HCT116 (cell line): ENCODE results near the gene MYO1E. TPM values are rescaled to one million over a fixed set of nuclear protein-coding genes. Genes with fewer than 3 reads are reported as not detected.

Experiments
- ATAC-seq: fragments of 200-7000 bp; cut with Tn5 transposase; 2 replicates; pipeline ENCODE4 v1.9.1; 2020; ENCODE audit warnings: mild to moderate bottlenecking, moderate library complexity
- BruUV-seq: library from RNA; stranded (reverse); fragments of 400-500 nt; replicated peaks from 2 replicates; lab custom pipeline; 2021; lab: Mats Ljungman, UMichigan
- CTCF ChIA-PET: fragments of 300-600 bp; sonication (Branson Sonifier 250); formaldehyde crosslinking; loops from one replicate; lab custom pipeline; 2021; ENCODE audit warnings: antibody characterized with exemption; lab: Charles Lee
- POLR2A ChIA-PET: fragments of 300-600, 350-600 bp; sonication (Branson Sonifier 250); formaldehyde crosslinking; loops from one replicate; lab custom pipeline; 2021; ENCODE audit warnings: antibody characterized with exemption; lab: Charles Lee
- RAD21 ChIA-PET, 2 experiments: fragments of 300-600 bp; sonication (Branson Sonifier 250); formaldehyde crosslinking; loops; one replicate each; lab custom pipeline; 2023; ENCODE audit warnings: low total read pairs in 2 of 2; ENCODE audit not compliant: uncharacterized antibody in 2 of 2, unreplicated experiment in 2 of 2, low non-redundant PET in 1 of 2; lab: Charles Lee
- DNase-seq: peaks from one replicate; pipeline ENCODE4 v3.0.0-alpha.2; 2010; ENCODE audit warnings: low read depth, low spot score
- H2AFZ ChIP-seq: fragments of 200-600 bp; shearing (Covaris generic), sonication (generic); 2 replicates; pipeline ENCODE4 v1.6.1; 2017; ENCODE audit warnings: low read depth, mixed run types, mixed read lengths, antibody characterized with exemption, low read length; ENCODE audit not compliant: poor library complexity, severe bottlenecking
- H3K27ac ChIP-seq: 2 replicates; pipeline ENCODE4 v1.5.1; 2012; ENCODE audit warnings: low read depth, low read length
- H3K27me3 ChIP-seq: fragments of 200-600 bp; sonication (generic); 2 replicates; pipeline ENCODE4 v1.6.1; 2016; ENCODE audit warnings: mixed run types, low read length, mixed read lengths; ENCODE audit not compliant: insufficient read depth
- H3K36me3 ChIP-seq, 2 experiments: fragments of 200-500 bp in 1 of 2; fragments of 200-600 bp in 1 of 2; sonication (Bioruptor generic) in 1 of 2; sonication (generic) in 1 of 2; 2 replicates each; pipeline versions ENCODE4 v1.5.1 to v1.6.1; 2014 to 2016; ENCODE audit warnings: low read length in 2 of 2, inconsistent platforms in 1 of 2, mixed read lengths in 1 of 2, mixed run types in 1 of 2; ENCODE audit not compliant: insufficient read depth in 2 of 2, control insufficient read depth in 1 of 2
- H3K4me1 ChIP-seq, 2 experiments: fragments of 200-600 bp in 1 of 2; sonication (generic) in 1 of 2; 2 replicates each; pipeline versions ENCODE4 v1.5.1 to v1.6.1; 2012 to 2017; ENCODE audit warnings: low read length in 2 of 2, inconsistent platforms in 1 of 2, mild to moderate bottlenecking in 1 of 2, mixed read lengths in 1 of 2, mixed run types in 1 of 2, moderate library complexity in 1 of 2; ENCODE audit not compliant: insufficient read depth in 2 of 2, control insufficient read depth in 1 of 2
- H3K4me2 ChIP-seq: fragments of 200-600 bp; sonication (generic); 2 replicates; pipeline ENCODE4 v1.6.1; 2017; ENCODE audit warnings: mixed run types, low read length, mixed read lengths
- H3K4me3 ChIP-seq, 2 experiments: fragments of 200-600 bp in 1 of 2; sonication (generic) in 1 of 2; replicated peaks in 1 of 2; 2 replicates each; pipeline ENCODE4 v1.5.1; 2011 to 2016; ENCODE audit warnings: low read length in 2 of 2, control low read depth in 1 of 2, low read depth in 1 of 2, mild to moderate bottlenecking in 1 of 2, mixed read lengths in 1 of 2, mixed run types in 1 of 2
- H3K79me2 ChIP-seq: fragments of 200-600 bp; sonication (generic); 2 replicates; pipeline ENCODE4 v1.6.1; 2017; ENCODE audit warnings: mild to moderate bottlenecking, mixed run types, low read length, moderate library complexity, mixed read lengths; ENCODE audit not compliant: insufficient read depth
- H3K9ac ChIP-seq: fragments of 200-600 bp; sonication (generic); 2 replicates; pipeline ENCODE4 v1.6.1; 2016; ENCODE audit warnings: low read length, mixed read lengths
- H3K9me2 ChIP-seq: fragments of 200-600 bp; sonication (generic), shearing (Covaris generic); 2 replicates; pipeline ENCODE4 v1.6.1; 2017; ENCODE audit warnings: mixed run types, mild to moderate bottlenecking, moderate library complexity; ENCODE audit not compliant: insufficient read depth
- H3K9me3 ChIP-seq, 2 experiments: fragments of 200-500 bp in 1 of 2; fragments of 200-600 bp in 1 of 2; sonication (Bioruptor generic) in 1 of 2; sonication (generic) in 1 of 2; 2 replicates each; pipeline ENCODE4 v1.6.1; 2014 to 2017; ENCODE audit warnings: low read length in 2 of 2, mixed read lengths in 2 of 2, inconsistent platforms in 1 of 2, low read depth in 1 of 2, mild to moderate bottlenecking in 1 of 2, mixed run types in 1 of 2, moderate library complexity in 1 of 2; ENCODE audit not compliant: control insufficient read depth in 1 of 2, insufficient read depth in 1 of 2
- H4K20me1 ChIP-seq: fragments of 200-600 bp; sonication (generic), shearing (Covaris generic); 2 replicates; pipeline ENCODE4 v1.6.1; 2017; ENCODE audit warnings: mixed run types, mild to moderate bottlenecking, moderate library complexity; ENCODE audit not compliant: insufficient read depth
- CTCF ChIP-seq, 3 experiments: fragments of 200-600 bp in 1 of 3; sonication (generic) in 1 of 3; IDR thresholded peaks in 2 of 3; conservative IDR thresholded peaks in 1 of 3; 2 replicates each; pipeline ENCODE4 v1.5.1; 2012 to 2017; ENCODE audit warnings: low read depth in 2 of 3, low read length in 2 of 3, antibody characterized with exemption in 1 of 3, borderline replicate concordance in 1 of 3, control low read depth in 1 of 3, mild to moderate bottlenecking in 1 of 3, mixed read lengths in 1 of 3, mixed run types in 1 of 3, moderate library complexity in 1 of 3; ENCODE audit not compliant: insufficient read depth in 1 of 3
- EGR1 ChIP-seq: IDR thresholded peaks from 2 replicates; pipeline ENCODE4 v1.6.1; 2012; ENCODE audit warnings: low read depth
- ELF1 ChIP-seq: IDR thresholded peaks from 2 replicates; pipeline ENCODE4 v1.6.1; 2012; ENCODE audit warnings: low read depth, borderline replicate concordance
- EZH2phosphoT487 ChIP-seq: fragments of 200-600 bp; IDR thresholded peaks from 2 replicates; pipeline ENCODE4 v1.6.1; 2018; ENCODE audit warnings: antibody characterized with exemption, borderline replicate concordance
- FOSL1 ChIP-seq: IDR thresholded peaks from 2 replicates; pipeline ENCODE4 v1.6.1; 2012; ENCODE audit warnings: low read depth
- JUND ChIP-seq: IDR thresholded peaks from 2 replicates; pipeline ENCODE4 v1.6.1; 2012
- MAX ChIP-seq: IDR thresholded peaks from 2 replicates; pipeline ENCODE4 v1.6.1; 2012
- POLR2AphosphoS5 ChIP-seq: IDR thresholded peaks from 2 replicates; pipeline ENCODE4 v1.6.1; 2011; ENCODE audit warnings: mild to moderate bottlenecking, low read depth, low read length, moderate library complexity
- SIN3A ChIP-seq: IDR thresholded peaks from 2 replicates; pipeline ENCODE4 v1.6.1; 2012; ENCODE audit warnings: low read depth
- SP1 ChIP-seq: IDR thresholded peaks from 2 replicates; pipeline ENCODE4 v1.6.1; 2012; ENCODE audit warnings: low read depth
- TCF7L2 ChIP-seq: IDR thresholded peaks from 2 replicates; pipeline ENCODE4 v1.7.0; 2011; ENCODE audit warnings: borderline replicate concordance, inconsistent platforms; ENCODE audit not compliant: insufficient read depth, insufficient read length; ENCODE audit errors: extremely low read depth
- ZFX ChIP-seq: fragments of 450-650 bp; IDR thresholded peaks from 2 replicates; pipeline ENCODE4 v1.6.1; 2017
- ZNF274 ChIP-seq: fragments of 200-500 bp; sonication (Bioruptor generic); IDR thresholded peaks from 2 replicates; pipeline ENCODE4 v1.6.1; 2014; ENCODE audit warnings: mild to moderate bottlenecking, low read depth, low read length, inconsistent platforms
- intact Hi-C: fragments of 100-400 bp; cut with micrococcal nuclease; formaldehyde crosslinking; loops from 2 replicates; pipeline ENCODE4 v1.10.0; 2022
- total RNA-seq: library from RNA; stranded (reverse); gene quantifications from one replicate; pipeline ENCODE4 v1.2.1, GENCODE V29; 2021; ENCODE audit not compliant: unreplicated experiment

Gene MYO1E
- total RNA-seq, 1 experiment from 2014 or later, result 182 TPM

- peaks cover 74% of the 10 kb centered on the region for H3K79me2 ChIP-seq
- no peak overlapping the region for H3K4me3 ChIP-seq
- peaks cover 15 to 39% of the 10 kb centered on the region in 2 experiments for H3K4me1 ChIP-seq
- no peaks in the 10 kb centered on the region for H4K20me1 ChIP-seq
- ATAC-seq (no peak), DNase-seq (no peak)
- ChIA-PET CTCF (no interaction called here), RAD21 (no interaction called here), POLR2A (no interaction called here)
- no peak overlapping the region for H3K9ac ChIP-seq
- H3K36me3 ChIP-seq, result no peaks in the 10 kb centered on the region
- no peaks in the 10 kb centered on the region for H3K27me3 ChIP-seq
- no peaks in the 10 kb centered on the region for H3K9me3 ChIP-seq
- H3K27ac ChIP-seq, result no peak overlapping the region
- H2AFZ ChIP-seq, result no peak overlapping the region
- intact Hi-C loops, result no loop called here
- TF ChIP-seq EGR1, result no peak
- TF ChIP-seq ELF1, result no peak
- TF ChIP-seq SIN3A, result no peak
- TF ChIP-seq ZFX, result no peak
- no peak for TF ChIP-seq SP1
- TF ChIP-seq JUND, result no peak
- TF ChIP-seq TCF7L2, result no peak
- no peak for TF ChIP-seq FOSL1
- TF ChIP-seq EZH2phosphoT487, result no peak
- no peak for TF ChIP-seq CTCF (IDR thresholded peaks at IDR 0.05 in 2 of 3, conservative IDR thresholded peaks at IDR 0.05 in 1 of 3; ENCODE audit: borderline replicate concordance in 1 of 3, insufficient read depth in 1 of 3, low read depth in 2 of 3, low read length in 2 of 3)
- no peak for TF ChIP-seq POLR2AphosphoS5
- no peak for TF ChIP-seq ZNF274
- TF ChIP-seq MAX, result no peak
- H3K9me2 ChIP-seq, result no peaks in the 10 kb centered on the region
- no peak overlapping the region for H3K4me2 ChIP-seq
- no TSS peak for BruUV-seq
These were observed 18.1 kb downstream of the MYO1E start for GRCh38 chr15:59354417-59355031.
